Epidermal melanocyte (primary cell): ENCODE results near the gene KLF6.
"Not testable (repeated sequence)": the region's sequence is repeated elsewhere in the genome, so short reads cannot be mapped to it uniquely, and the experiment has no call there.

Experiments
- DNase-seq: peaks from one replicate; pipeline ENCODE4 v3.0.0; 2011; ENCODE audit warnings: low spot score; ENCODE audit not compliant: insufficient read length

The KLF6 gene

DNA sequence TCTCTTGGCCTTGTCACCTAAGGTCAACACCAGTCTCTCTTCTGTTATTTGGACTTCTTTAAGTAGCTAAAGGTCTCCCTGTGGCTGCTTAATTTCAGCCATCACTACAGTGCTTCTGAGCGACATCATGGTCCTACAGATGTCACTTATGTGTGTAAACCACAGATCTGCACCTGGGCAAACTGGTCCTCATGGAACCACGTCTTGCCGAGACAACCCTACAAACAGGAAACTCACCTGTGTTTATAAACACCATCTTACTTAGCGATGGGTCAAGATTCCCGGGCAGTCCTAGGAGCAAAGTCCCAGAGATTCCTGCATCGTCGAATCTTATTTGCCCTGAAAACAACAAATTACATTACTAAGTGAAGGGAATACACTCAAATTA is 27.8 kb downstream of the KLF6 start:
- no peak for DNase-seq

DNA sequence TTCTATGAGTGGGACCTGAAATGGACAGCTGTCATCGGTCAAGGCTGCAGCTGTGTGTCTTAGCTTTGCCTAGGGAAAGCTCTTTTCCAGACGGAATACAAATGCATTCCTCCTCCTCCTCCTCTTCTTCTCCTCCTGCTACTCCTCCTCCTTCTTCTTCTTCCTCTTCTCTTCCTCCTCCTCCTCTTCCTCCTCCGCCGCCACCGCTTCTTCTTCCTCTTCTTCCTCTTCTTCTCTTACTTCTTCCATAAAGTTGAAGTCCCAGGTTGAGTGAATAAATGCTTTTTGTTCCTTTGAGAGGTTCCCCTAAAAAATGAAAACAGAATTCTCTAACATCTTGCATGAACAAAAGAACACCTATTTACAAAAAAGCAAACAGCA is 28.7 kb downstream of the KLF6 start:
- DNase-seq: no peak

DNA sequence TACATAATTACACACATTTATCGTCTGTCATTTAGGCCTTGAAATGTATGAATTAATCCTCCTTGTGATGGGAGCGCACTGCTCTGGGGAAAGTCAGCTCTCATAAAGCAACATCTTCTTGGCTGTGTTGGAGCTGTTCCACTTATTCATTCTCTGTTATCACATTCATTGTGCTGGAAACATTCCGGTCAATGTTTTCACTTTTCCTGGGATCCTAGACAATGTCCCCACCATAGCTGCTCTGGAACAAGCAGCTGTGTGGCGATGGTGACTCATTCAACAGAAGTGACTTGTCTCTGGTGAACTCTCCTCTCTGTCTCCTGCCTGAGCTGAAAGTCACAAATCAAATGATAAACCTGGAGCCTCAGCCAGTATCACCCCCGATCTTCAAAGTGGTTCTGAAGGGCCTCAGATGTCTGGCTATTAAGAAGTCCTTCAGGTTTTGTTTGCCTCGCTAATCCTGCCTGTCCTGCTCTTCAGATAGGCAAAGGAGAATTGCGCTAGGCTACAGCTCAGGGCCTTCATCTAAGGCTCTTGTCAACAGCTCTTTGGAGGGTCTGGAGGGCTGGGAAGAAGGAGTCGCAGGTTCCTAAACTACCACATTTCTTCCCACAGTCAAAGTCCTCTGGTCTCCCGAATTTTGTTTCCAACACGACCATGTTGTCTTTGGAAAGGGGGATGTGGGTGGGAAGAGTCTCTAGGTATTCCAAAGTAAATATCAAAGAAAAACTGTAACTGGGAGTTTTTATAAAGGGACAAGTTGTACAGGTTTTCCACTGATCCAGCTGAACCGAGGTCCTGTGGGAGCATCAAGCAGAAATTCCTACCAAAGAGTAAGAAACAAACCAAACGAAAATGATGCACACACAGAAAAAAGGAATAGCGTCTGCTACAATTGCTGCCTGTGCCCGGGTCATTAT is 29.3 kb downstream of the KLF6 start:
- DNase-seq: no peak

DNA sequence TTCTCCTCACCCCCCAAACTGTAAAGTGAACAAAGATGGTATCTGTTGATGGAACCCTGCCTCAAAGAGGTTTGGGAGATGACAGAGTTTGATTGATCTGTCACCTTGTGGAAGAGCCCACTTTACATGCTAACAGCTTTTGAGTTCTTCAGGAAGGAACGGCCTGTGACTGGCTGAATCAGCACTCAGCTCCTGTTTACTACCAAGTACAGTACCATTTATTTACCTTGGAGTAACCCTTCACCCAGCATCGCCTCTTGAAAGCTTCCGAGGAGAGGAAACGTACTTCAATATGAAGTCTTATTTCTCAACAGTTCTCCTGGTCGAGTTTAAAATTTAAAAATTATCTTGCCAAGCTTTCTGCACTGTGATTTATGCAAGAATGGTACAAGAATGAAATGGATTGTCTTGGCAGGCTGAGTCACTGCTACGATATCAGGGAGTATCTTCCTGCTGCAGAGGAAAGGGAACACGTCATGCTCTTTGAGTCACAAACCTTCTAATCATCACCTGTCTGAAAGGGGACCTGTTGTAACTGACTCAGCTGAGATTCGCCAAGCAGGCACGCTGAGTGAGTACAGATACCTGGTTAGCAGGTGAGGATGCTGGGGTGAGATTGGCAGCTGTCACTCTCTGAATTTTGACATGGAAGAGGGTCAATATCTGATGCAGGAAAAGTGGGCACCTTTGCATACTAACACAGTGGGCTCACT is 30.1 kb downstream of the KLF6 start:
- no peak for DNase-seq

DNA sequence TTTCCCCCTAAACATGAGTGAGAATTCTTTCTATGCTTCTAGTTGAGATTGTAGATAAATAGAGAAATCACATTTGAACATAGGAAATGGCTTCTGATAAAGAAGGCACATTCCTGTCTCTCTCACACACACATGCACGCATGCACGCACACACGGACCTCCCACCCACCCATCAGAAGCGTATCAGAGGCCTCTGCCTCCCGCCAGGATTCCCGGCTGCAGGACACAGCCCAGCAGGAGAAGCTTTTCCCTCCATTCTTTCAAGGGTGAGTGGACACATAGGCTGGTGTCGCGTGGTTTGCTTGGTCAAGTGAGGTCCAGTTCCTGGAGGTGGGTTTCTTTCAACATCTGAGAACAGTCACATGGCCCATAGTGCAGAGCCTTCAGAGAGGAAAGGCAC is 34.2 kb downstream of the KLF6 start:
- DNase-seq: no peak

DNA sequence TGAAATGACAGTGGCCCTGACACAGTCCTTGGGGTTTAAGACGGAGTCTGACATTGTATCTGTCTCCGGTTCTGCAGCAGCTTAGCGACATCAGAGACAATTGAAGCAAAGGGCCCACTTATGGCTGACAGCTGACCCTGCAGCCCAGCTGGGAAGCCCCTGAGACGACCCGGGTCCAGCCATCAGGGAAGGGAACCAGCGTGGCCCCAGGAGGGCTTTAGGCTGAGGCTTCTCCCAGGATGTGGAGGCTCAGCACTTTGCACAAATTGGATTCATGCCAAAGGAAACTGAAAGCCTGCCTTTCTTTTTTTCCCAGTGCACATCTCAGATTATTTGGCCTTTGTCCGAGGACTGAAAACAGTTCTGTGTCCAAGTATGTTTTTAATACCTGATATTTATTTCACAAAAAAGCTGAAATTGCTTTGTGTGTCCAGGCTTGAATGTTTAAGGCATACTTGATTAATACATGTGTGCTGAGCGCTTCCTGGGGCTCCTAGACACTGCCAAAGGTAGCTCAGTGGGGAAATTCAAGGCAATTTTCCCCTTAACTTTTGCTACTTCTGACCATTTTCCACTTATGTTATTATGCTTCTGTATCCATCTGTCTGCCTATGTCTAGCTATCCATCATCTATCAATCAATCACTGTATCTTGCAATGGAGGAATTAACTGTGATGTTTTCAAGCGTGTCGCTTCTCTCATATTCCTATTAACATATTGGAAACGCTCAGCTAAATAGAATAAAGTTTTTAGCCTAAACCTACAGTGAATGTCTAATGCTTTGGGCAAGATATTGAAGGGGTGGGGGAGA is 34.8 kb downstream of the KLF6 start:
- no peak for DNase-seq

DNA sequence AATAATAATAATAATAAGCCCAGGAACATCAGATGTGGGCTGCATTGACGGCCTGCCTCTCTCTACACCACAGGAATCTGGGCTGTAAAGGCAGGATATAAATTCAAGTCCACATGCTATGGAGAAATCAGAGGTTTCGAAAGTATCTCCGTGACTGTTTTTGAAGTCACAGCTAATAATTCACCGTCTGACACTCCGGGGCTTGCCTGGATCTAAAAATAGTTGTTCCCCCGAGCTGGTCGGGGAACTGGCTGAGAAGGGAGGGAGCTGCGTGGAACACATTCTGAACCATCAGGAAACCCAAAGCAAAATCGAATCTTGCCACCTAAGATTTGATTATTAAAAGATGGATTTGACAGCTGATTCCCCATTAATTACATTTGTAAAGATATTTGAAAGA is 35.4 kb downstream of the KLF6 start:
- DNase-seq: peak; percentile 26

DNA sequence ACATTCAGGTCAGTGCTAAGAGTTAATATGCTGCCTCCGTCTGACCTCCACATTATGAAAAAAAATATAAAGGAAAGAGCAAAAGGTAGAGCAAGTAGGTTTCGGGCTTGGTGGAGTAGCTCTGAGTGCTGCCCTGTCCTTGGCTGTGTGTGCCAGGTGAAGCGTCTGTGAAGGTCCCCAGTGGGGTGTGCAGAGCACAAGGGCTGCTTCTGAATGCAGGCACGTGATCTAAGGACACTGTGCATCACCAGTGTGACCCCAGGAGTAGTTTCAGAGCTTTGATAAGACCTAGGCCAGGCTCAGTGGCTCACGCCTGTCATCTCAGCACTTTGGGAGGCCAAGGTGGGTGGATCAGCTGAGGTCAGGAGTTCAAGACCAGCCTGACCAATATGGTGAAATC is 36.0 kb downstream of the KLF6 start:
- no peak for DNase-seq

DNA sequence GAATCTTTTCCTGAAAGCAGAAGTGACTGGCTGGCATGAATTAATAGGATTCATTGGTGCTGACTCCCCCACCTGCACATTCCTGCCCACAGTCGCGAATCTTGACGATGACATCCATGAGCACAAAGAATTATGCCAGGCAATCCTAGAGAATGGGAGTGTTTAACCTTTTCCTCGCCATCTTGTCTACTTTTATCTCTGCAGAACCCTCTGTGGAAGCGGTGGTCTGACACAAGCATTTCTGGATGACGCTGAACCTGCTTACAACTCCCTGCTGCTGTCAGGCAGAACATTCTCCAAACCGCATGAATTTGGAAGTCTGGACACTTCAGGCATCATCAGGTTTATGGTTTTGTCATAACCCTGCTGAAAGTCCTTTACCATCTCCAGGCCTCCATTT is 36.5 kb downstream of the KLF6 start:
- DNase-seq: no peak

DNA sequence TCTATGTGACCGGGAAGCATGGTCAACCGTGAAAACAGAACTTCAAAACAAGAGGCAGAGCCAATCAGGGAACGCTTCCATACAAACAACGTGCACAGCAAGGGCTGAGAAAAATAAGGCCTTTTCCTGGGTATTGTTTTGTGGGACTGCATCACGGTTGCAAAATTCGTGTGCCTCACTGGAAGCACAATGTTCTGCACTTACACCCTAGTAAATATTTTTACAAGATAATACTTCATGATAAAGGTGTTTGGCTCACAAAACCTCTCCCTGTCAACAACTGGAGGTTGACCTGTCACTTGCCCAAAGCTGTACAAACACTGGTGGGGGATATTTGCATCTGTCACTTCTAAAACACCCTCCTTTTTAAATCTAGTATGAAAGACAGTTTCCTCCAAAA is 37.0 kb downstream of the KLF6 start:
- no peak for DNase-seq

DNA sequence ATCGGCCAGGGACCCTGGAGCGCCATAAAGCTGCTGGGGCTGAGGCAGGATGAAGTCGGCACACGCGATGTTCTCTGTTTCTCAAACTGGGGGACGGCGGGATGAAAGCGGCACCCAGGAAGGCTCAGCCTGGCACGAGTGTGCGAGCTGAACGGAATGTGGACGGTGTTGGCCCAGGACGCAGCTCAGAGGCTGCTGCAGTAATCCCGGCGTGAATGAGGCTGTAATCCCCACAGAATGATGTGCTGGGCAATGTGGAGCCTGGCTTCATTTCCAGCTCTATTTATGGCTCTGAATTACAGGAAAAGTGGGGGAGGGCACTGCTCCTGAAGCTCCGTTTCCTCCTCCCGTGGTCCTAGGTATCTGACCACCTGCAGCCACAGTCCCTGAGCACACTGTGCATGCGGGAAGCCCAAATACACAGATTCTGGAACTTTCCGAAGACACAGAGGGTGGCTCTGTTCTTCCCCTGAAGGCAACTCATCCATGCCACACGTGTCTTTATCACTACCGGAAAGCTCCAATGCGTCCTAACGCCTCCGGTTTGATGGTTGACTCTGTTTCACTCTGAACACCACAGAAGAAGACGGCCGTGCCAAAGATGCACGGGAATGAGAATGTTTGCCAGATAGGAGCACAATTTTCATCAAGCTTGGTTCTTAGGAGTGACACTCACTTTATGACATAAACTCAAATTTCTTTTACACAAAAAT is 37.6 kb downstream of the KLF6 start:
- no peak for DNase-seq

DNA sequence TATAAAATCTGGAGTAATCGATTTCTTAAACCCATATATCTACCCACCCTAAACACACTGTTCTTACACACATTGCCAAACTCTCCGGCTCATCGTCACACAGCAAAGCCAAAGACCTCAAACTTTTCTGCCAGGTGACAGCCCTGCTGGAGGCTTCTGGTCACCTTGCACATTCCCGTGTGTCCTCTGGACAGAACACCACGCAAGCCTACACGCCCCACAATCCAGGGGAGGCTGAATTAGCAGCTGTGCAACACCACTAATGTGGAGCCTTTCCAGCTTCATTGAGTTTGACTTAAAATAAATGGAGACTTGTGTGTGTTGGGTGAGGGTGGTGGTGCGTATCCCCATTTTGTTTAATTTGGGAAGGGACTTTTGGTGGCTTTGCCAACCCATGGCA is 38.4 kb downstream of the KLF6 start:
- DNase-seq: no peak

DNA sequence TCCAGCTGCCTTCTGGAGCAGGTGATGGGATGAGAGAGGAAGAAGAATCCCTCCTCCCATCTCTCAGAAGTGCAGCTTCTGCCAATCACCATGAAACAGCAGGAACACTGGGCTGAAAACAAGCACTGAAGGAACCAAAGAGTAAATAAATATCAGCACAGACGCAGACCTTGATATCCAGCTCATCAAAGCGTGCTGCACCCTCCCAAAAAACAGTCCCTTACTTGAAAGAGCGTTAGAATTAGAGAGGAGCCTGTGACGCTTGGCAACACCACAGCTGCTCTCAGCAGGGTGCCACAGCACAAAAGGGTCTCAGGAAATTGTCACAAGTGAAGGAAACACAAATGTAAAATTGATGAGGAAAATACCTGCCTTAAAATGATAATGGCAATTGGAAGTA is 39.5 kb downstream of the KLF6 start:
- no peak for DNase-seq

DNA sequence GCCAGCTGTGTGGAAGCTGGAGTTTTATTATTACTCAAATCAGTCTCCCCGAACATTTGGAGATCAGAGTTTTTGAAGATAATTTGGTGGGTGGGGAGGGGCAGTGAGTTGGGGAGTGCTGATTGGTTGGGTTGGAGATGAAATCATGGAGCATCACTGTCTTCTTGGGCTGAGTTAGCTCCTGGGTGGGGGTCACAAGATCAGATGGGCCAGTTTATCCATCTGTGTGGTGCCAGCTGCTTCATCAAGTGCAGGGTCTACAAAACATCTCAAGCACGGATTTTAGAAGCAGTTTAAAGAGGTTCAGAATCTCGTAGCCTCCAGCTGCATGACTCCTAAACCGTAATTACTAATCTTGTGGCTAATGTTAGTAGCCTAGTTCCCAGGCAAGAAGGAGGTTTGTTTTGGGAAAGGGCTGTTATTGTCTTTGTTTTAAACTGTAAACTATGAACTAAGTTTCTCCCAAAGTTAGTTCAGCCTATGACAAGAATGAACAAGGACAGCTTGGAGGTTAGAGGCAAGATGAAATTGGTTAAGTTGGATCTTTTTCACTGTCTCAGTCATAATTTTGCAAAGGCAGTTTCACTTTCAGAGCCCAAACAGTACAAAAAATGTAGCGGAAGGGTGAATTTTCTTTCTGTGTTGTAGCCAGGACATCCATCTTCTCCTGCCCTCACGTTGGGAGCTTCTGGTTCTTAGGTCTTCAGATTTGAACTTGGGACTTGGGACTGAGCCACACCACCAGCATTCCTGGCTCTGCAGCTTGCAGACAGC is 43.1 kb downstream of the KLF6 start:
- no peak for DNase-seq

DNA sequence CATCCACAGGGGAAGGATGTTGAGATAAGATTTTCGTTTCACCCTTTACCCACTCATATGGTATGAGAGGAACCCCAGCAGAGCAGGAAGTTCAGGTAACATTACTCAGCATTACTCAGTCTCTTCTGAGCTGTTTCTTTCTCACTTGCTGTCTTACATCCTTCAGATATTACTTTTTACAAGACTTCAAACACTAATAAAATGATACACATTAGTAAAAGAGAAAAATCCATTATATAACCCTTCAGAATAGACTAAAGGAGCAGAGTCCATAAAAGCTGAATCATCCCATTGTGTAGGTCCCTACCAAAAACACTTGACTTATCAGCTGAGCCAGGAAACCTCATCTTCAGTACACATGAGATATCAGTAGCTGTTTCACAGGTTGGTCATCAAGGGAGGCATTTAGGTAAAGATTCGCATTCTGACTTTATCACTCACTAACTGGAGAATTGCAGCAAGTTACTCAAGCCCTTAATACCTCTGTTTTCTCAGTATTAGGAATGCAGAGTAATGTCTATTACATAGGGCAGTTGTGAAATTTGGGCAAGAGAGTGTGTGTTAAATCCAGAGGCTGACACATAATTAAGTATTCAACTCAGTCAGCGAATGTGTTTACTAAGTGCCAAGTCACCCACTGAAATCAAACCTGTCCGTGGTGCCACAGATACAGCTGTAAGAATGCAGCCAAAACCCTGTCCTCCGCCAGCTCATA is 44.7 kb downstream of the KLF6 start:
- DNase-seq: no peak

DNA sequence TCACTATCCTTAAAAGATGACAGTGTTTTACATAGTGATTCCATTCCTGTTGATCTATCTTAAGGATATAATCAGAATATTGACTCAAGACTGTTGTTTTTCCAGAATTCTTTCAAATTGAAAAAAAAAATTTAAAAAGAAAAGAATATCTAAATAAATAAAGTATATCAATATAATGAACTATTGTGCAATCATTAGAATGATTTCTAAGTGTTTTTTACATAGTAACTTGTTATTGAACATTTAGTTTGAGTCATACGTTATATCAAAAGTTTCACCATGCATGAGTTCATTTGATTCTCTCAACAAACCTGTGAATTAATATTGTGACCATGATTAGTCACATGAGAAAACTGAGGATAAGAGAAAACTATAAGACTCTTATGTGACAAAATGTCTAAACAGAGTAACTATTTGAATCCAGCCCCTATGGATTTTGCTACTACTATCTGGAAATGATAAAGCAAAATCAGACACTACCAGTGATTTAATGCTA is 46.1 kb downstream of the KLF6 start:
- no peak for DNase-seq

DNA sequence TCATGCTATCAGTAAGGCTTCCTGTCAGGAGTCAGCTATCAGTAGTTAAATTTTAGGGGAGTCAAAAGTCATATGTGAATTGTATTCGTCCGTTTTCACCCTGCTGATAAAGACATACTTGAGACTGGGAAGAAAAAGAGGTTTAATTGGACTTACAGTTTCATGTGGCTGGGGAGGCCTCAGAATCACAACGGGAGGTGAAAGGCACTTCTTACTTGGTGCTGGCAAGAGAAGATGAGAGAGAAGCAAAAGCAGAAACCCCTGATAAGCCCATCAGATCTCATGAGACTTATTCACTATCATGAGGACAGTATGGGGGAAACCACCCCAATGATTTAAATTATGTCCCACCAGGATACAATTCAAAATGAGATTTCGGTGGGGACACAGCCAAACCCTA is 47.1 kb downstream of the KLF6 start:
- DNase-seq: no peak

DNA sequence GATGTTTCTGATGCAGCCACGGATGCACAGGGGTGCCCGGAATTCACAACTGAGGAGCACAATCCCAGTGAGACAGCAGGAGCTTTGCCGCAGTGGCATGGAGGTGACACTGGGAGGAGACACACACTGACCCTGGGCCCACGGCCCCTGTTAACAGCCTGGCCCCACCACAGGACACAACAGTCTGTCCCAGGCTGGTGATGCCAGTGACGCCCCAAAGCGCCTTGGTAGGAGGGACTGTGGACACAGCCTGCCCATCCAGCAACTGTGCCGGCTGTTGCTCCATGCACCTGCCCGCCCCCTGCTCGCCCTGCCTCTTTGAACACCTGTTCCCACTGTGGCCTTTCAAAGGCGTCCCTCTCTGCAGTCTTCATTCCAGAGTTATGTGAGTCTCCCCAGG is 49.8 kb downstream of the KLF6 start:
- DNase-seq: no peak

DNA sequence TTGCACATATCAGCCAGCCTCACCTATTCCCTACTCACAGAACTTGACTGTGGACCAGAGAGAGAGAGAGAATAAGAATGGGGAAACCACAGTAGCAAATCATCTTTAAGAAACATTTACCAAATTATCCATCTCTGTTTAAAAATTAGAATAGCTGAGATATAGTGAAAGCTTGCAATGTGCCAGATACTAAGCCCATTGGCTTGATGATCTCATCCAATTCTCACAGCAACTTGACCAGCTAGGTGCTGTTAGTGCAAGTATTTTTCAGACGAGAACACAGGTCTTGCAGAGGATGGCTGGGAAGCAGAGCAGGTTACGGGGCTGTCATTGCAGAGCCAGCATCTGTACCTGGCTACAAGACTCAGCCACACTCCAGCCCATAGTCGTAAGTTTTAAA is 50.9 kb downstream of the KLF6 start:
- no peak for DNase-seq

DNA sequence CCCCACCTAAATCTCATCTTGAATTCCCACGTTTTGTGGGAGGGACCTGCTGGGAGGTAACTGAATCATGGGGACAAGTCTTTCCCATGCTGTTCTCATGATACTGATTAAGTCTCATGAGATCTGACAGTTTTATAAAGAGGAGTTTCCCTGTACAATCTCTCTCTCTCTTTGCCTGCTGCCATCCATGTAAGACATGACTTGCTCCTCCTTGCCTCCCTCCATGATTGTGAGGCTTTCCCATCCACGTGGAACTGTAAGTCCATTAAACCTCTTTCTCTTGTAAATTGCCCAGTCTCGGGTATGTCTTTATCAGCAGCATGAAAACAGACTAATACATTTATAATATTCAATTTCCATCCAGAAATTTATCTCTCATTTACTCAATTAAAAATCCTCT is 52.8 kb downstream of the KLF6 start:
- not testable (repeated sequence) for DNase-seq
